C4-2B (cell line): ENCODE results near the gene NMNAT3.

Experiments used
- H3K27ac ChIP-seq: fragments of 450-650 bp; 2 replicates; pipeline ENCODE4 v1.5.1; 2017
- CTCF ChIP-seq: fragments of 450-650 bp; conservative IDR thresholded peaks from 2 replicates; pipeline ENCODE4 v1.5.1; 2017; ENCODE audit warnings: mild to moderate bottlenecking
- ZFX ChIP-seq: fragments of 450-650 bp; IDR thresholded peaks from 2 replicates; pipeline ENCODE4 v1.6.1; 2017

NMNAT3 gene

GRCh38 chr3:139689122-139689521 lies 11.3 kb upstream of the NMNAT3 start:
- H3K27ac ChIP-seq, result no peak overlapping the region
- TF ChIP-seq ZFX, result no peak

GRCh38 chr3:139687431-139687830 lies 9.7 kb upstream of the NMNAT3 start:
- no peak for TF ChIP-seq ZFX
- H3K27ac ChIP-seq, result no peak overlapping the region

- no peak overlapping the region for H3K27ac ChIP-seq
- TF ChIP-seq CTCF (no peak), ZFX (no peak)
Observed at GRCh38 chr3:139686624-139687023, 8.9 kb upstream of the NMNAT3 start.

- TF ChIP-seq ZFX, result no peak
- TF ChIP-seq CTCF, result no peak
Observed at GRCh38 chr3:139686206-139686605, 8.4 kb upstream of the NMNAT3 start.

GRCh38 chr3:139679220-139679775 lies 1.5 kb upstream of the NMNAT3 start:
- TF ChIP-seq CTCF, result no peak
- no peak for TF ChIP-seq ZFX
- H3K27ac ChIP-seq, result no peak overlapping the region

More at GRCh38 chr3:139686206-139686605, 8.4 kb upstream of the NMNAT3 start:
- no peak overlapping the region for H3K27ac ChIP-seq

- no peak for TF ChIP-seq CTCF
- TF ChIP-seq ZFX, result no peak
- H3K27ac ChIP-seq, result peak overlapping the region; percentile 27; the same call in 1 of the 2 replicates
Observed at GRCh38 chr3:139676632-139677387, 962 bp downstream of the NMNAT3 start.

- TF ChIP-seq ZFX (no peak), CTCF (no peak)
- no peak overlapping the region for H3K27ac ChIP-seq
Observed at GRCh38 chr3:139676108-139676507, 1.7 kb downstream of the NMNAT3 start.

- no peak for TF ChIP-seq ZFX
- no peak for TF ChIP-seq CTCF
- no peak overlapping the region for H3K27ac ChIP-seq
Observed at GRCh38 chr3:139675327-139675726, 2.4 kb downstream of the NMNAT3 start.
